Measurements from ENCODE around the gene GAL3ST1. TPM values are rescaled to one million over a fixed set of nuclear protein-coding genes. Genes with fewer than 3 reads are reported as not detected.

GAL3ST1 gene
- total and polyA plus RNA-seq, 2 donors (not counting 1 experiment from before 2014, with no cell fraction given) = 0.70 TPM; not detected in 1

DNA sequence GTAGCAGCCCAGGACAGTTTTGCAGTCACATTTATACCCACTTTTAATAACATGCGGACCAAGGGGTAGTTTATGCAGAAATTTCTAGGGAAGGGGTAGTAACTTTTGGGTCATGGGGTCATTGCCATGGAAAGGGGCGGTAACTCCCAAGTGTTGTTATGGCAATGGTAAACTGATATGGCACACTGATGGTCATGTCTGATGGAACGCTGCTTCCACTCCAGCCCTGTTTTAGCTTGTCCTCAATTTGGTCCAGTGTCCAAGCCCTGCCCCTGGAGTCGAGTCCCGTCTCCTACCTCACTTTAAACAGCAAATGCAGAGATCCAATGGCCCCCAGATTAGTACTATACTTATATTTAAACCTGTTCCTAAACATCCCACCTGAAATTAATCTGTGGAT, 57.7 kb downstream of the GAL3ST1 start:
- 92% methylated on average over 2 of the region's 5 CpGs for whole genome bisulfite sequencing (ENCODE audit: insufficient coverage)
- Histone ChIP-seq H3K9ac (ENCODE audit: low read length) (no peak overlapping the region), H3K27ac (ENCODE audit: low read length in 2 of 2) (no peak overlapping the region), H3K79me2 (ENCODE audit: control insufficient read depth, insufficient read depth, low read length) (no peaks in the 10 kb centered on the region), H3K9me3 (ENCODE audit: control extremely low read depth in 1 of 3, control insufficient read depth in 2 of 3, insufficient read depth in 1 of 3, low read length in 2 of 3) (peaks cover 0 to 5% (median 0%) of the 10 kb centered on the region in 3 donors), H3K36me3 (replicated peaks in 1 of 2; ENCODE audit: control extremely low read depth in 1 of 2, control insufficient read depth in 1 of 2, extremely low read depth in 1 of 2, insufficient read depth in 2 of 2, low read length in 1 of 2) (no peaks in the 10 kb centered on the region), H2AFZ (ENCODE audit: insufficient read depth, low read depth, low read length, poor library complexity, severe bottlenecking) (no peak overlapping the region), H3K4me3 (ENCODE audit: control extremely low read depth in 1 of 5, extremely low read depth in 1 of 5, insufficient read depth in 1 of 5, low read depth in 2 of 5, low read length in 4 of 5) (no peak overlapping the region), H3K4me1 (ENCODE audit: control insufficient read depth in 2 of 2, insufficient read depth in 2 of 2, low read length in 2 of 2) (no peaks in the 10 kb centered on the region), H3K27me3 (replicated peaks in 1 of 4; ENCODE audit: control extremely low read depth in 1 of 4, control insufficient read depth in 3 of 4, insufficient read depth in 4 of 4, low read length in 3 of 4) (no peaks in the 10 kb centered on the region), H3K4me2 (replicated peaks; ENCODE audit: low read depth, low read length, poor library complexity, severe bottlenecking) (no peak overlapping the region), H4K20me1 (ENCODE audit: control insufficient read depth, insufficient read depth, low read length, poor library complexity, severe bottlenecking) (no peaks in the 10 kb centered on the region)
- Mint-ChIP-seq H3K4me3 (no peak overlapping the region), H3K27me3 (peaks cover 8% of the 10 kb centered on the region), H3K9me3 (ENCODE audit: insufficient read depth) (no peaks in the 10 kb centered on the region), H3K4me1 (no peaks in the 10 kb centered on the region), H3K27ac (no peak overlapping the region)
- intact Hi-C loops (cut with micrococcal nuclease) = no loop called here
- ATAC-seq (ENCODE audit: low read depth) (no peak), DNase-seq (no peak)
- ChIA-PET POLR2A (no interaction called here), CTCF (no interaction called here)
- TF ChIP-seq, protein P1, sequence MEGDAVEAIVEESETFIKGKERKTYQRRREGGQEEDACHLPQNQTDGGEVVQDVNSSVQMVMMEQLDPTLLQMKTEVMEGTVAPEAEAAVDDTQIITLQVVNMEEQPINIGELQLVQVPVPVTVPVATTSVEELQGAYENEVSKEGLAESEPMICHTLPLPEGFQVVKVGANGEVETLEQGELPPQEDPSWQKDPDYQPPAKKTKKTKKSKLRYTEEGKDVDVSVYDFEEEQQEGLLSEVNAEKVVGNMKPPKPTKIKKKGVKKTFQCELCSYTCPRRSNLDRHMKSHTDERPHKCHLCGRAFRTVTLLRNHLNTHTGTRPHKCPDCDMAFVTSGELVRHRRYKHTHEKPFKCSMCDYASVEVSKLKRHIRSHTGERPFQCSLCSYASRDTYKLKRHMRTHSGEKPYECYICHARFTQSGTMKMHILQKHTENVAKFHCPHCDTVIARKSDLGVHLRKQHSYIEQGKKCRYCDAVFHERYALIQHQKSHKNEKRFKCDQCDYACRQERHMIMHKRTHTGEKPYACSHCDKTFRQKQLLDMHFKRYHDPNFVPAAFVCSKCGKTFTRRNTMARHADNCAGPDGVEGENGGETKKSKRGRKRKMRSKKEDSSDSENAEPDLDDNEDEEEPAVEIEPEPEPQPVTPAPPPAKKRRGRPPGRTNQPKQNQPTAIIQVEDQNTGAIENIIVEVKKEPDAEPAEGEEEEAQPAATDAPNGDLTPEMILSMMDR (IDR thresholded peaks at IDR 0.05) = no peak
- TF ChIP-seq EZH2 (IDR thresholded peaks at IDR 0.05; ENCODE audit: borderline replicate concordance, insufficient read depth, low read depth, low read length, poor library complexity, severe bottlenecking) = no peak

DNA sequence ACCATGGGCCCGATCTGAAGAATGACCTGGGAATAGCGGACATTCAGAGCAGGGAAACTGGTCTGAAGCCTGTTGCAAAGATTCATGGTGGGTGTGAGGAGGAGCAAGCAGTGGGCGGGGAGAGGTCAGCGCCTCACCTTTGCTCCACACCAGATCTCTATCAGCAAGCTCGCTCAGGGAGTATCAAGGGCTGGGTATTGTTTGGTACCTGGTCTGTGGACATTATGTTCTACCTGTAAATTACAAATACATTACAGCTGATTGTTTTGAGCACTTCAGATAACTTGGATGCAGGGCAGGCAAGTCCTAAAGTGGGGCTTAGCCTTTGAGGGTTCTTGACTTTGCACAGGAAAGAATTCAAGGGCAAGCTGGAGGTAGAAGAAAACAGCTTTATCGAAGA, 58.2 kb downstream of the GAL3ST1 start:
- ChIA-PET POLR2A (no interaction called here), CTCF (no interaction called here)
- intact Hi-C loops (cut with micrococcal nuclease) = no loop called here
- Histone ChIP-seq H3K4me1 (ENCODE audit: control insufficient read depth in 2 of 2, insufficient read depth in 2 of 2, low read length in 2 of 2) (no peaks in the 10 kb centered on the region), H3K4me3 (ENCODE audit: control extremely low read depth in 1 of 5, extremely low read depth in 1 of 5, insufficient read depth in 1 of 5, low read depth in 2 of 5, low read length in 4 of 5) (no peak overlapping the region), H3K27ac (ENCODE audit: low read length in 2 of 2) (no peak overlapping the region), H4K20me1 (ENCODE audit: control insufficient read depth, insufficient read depth, low read length, poor library complexity, severe bottlenecking) (no peaks in the 10 kb centered on the region), H3K9ac (ENCODE audit: low read length) (no peak overlapping the region), H3K9me3 (ENCODE audit: control extremely low read depth in 1 of 3, control insufficient read depth in 2 of 3, insufficient read depth in 1 of 3, low read length in 2 of 3) (peaks cover 0 to 10% (median 0%) of the 10 kb centered on the region in 3 donors), H3K36me3 (replicated peaks in 1 of 2; ENCODE audit: control extremely low read depth in 1 of 2, control insufficient read depth in 1 of 2, extremely low read depth in 1 of 2, insufficient read depth in 2 of 2, low read length in 1 of 2) (no peaks in the 10 kb centered on the region), H3K79me2 (ENCODE audit: control insufficient read depth, insufficient read depth, low read length) (no peaks in the 10 kb centered on the region), H2AFZ (ENCODE audit: insufficient read depth, low read depth, low read length, poor library complexity, severe bottlenecking) (no peak overlapping the region), H3K4me2 (replicated peaks; ENCODE audit: low read depth, low read length, poor library complexity, severe bottlenecking) (no peak overlapping the region), H3K27me3 (replicated peaks in 1 of 4; ENCODE audit: control extremely low read depth in 1 of 4, control insufficient read depth in 3 of 4, insufficient read depth in 4 of 4, low read length in 3 of 4) (no peaks in the 10 kb centered on the region)
- Mint-ChIP-seq H3K27ac (no peak overlapping the region), H3K27me3 (peaks cover 8% of the 10 kb centered on the region), H3K4me1 (no peaks in the 10 kb centered on the region), H3K4me3 (no peak overlapping the region), H3K9me3 (ENCODE audit: insufficient read depth) (no peaks in the 10 kb centered on the region)
- no peak for ATAC-seq (ENCODE audit: low read depth)
- no peak for DNase-seq
- 88% methylated on average over 2 of the region's 6 CpGs for WGBS (ENCODE audit: insufficient coverage)
- TF ChIP-seq, protein P1 (IDR thresholded peaks at IDR 0.05) = no peak
- TF ChIP-seq EZH2 (IDR thresholded peaks at IDR 0.05; ENCODE audit: borderline replicate concordance, insufficient read depth, low read depth, low read length, poor library complexity, severe bottlenecking) = no peak

Measured in B cell (primary cell).